Measurements from ENCODE around the gene CD69.

CD69 gene

DNA sequence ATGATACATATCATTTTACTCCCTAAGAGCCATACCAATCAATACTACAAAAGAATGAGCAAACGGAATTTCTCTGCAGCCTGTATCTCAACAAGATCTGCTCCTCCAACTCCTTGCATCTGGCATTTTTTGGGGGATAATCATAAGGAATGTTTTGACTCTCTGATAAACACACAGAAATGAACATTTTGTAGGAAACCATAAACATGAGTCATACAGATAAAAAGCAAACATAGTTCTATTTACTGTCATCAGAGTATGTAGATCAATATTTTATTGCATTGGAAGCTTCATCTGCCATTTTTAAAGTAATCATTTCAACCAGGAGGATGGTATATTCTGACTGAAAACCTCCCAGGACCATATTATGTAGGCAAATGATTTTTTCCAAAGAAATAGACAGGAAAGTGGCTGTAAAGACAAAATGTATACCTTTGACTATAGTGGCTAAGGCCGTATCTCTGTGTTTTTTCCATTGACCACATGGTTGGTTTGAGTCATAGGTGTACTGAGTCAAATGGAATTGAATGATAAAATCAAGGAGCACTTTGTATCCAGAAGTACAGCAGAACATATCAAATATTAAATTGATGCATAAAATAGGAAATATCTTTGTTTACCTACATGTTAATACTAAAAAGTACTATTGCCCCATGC, 32.4 kb upstream of the CD69 start:
- no peak overlapping the region for H3K4me3 ChIP-seq (replicated peaks; ENCODE audit: low read depth, low read length)
- TF ChIP-seq, protein P1, sequence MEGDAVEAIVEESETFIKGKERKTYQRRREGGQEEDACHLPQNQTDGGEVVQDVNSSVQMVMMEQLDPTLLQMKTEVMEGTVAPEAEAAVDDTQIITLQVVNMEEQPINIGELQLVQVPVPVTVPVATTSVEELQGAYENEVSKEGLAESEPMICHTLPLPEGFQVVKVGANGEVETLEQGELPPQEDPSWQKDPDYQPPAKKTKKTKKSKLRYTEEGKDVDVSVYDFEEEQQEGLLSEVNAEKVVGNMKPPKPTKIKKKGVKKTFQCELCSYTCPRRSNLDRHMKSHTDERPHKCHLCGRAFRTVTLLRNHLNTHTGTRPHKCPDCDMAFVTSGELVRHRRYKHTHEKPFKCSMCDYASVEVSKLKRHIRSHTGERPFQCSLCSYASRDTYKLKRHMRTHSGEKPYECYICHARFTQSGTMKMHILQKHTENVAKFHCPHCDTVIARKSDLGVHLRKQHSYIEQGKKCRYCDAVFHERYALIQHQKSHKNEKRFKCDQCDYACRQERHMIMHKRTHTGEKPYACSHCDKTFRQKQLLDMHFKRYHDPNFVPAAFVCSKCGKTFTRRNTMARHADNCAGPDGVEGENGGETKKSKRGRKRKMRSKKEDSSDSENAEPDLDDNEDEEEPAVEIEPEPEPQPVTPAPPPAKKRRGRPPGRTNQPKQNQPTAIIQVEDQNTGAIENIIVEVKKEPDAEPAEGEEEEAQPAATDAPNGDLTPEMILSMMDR (IDR thresholded peaks at IDR 0.05; ENCODE audit: low read depth, low read length, missing control alignments): no peak
- no peak for DNase-seq (ENCODE audit: extremely low read depth, low read depth)

- no peak overlapping the region for H3K4me3 ChIP-seq (replicated peaks; ENCODE audit: low read depth, low read length)
- DNase-seq (ENCODE audit: extremely low read depth, low read depth): no peak
- TF ChIP-seq, protein P1 (IDR thresholded peaks at IDR 0.05; ENCODE audit: low read depth, low read length, missing control alignments): no peak
Observed at GRCh38 chr12:9792185-9792900, 31.6 kb upstream of the CD69 start.

GRCh38 chr12:9786726-9787717, 26.3 kb upstream of the CD69 start:
- no peak overlapping the region for H3K4me3 ChIP-seq (replicated peaks; ENCODE audit: low read depth, low read length)
- TF ChIP-seq, protein P1 (IDR thresholded peaks at IDR 0.05; ENCODE audit: low read depth, low read length, missing control alignments): no peak
- no peak for DNase-seq (ENCODE audit: extremely low read depth, low read depth)

- TF ChIP-seq, protein P1 (IDR thresholded peaks at IDR 0.05; ENCODE audit: low read depth, low read length, missing control alignments): no peak
- DNase-seq (ENCODE audit: extremely low read depth, low read depth): no peak
- H3K4me3 ChIP-seq (replicated peaks; ENCODE audit: low read depth, low read length): no peak overlapping the region
Observed at GRCh38 chr12:9784816-9785215, 24.1 kb upstream of the CD69 start.

- DNase-seq (ENCODE audit: extremely low read depth, low read depth): no peak
- TF ChIP-seq, protein P1 (IDR thresholded peaks at IDR 0.05; ENCODE audit: low read depth, low read length, missing control alignments): no peak
- H3K4me3 ChIP-seq (replicated peaks; ENCODE audit: low read depth, low read length): no peak overlapping the region
Observed at GRCh38 chr12:9784326-9784725, 23.6 kb upstream of the CD69 start.

- TF ChIP-seq, protein P1 (IDR thresholded peaks at IDR 0.05; ENCODE audit: low read depth, low read length, missing control alignments): no peak
- H3K4me3 ChIP-seq (replicated peaks; ENCODE audit: low read depth, low read length): no peak overlapping the region
- DNase-seq (ENCODE audit: extremely low read depth, low read depth): no peak
Observed at GRCh38 chr12:9782547-9783382, 22.1 kb upstream of the CD69 start.

Data from HFF-Myc (cell line).